Motor neuron (in vitro differentiated cells): ENCODE measurements around the gene NBR1. TPM values are rescaled to one million over a fixed set of nuclear protein-coding genes. Genes with fewer than 3 reads are reported as not detected.
A peak's percentile ranks its signal among the peaks of the same experiment; 100 is the strongest.

Source experiments
- ATAC-seq, 8 experiments: fragments of 200-7000 bp; cut with Tn5 transposase; replicated peaks in 6 of 8; 2 replicates each; pipeline ENCODE4 v1.8.0; 2021; ENCODE audit warnings: mild to moderate bottlenecking in 8 of 8, moderate library complexity in 8 of 8
- H3K27ac ChIP-seq, 2 donors: fragments of 250-450 bp; sonication (Bioruptor Pico); 2 replicates each; pipeline ENCODE4 v1.9.0; 2021; ENCODE audit warnings: antibody characterized with exemption in 2 of 2, mild to moderate bottlenecking in 2 of 2, moderate library complexity in 1 of 2
- H3K4me1 ChIP-seq, 2 donors: fragments of 250-450 bp; sonication (Bioruptor Pico); replicated peaks in 1 of 2; 2 replicates each; pipeline ENCODE4 v1.6.1; 2021; ENCODE audit warnings: antibody characterized with exemption in 2 of 2, mild to moderate bottlenecking in 2 of 2, moderate library complexity in 1 of 2
- H3K4me3 ChIP-seq, 5 donors: fragments of 250-450 bp; sonication (Bioruptor Pico); 2 replicates each; pipeline ENCODE4 v1.9.0; 2021; ENCODE audit warnings: antibody characterized with exemption in 5 of 5, mild to moderate bottlenecking in 5 of 5, moderate library complexity in 4 of 5
- WGBS, 10 experiments: fragments of 450-650 bp; shearing (Covaris generic); methylation state at CpG; one replicate each; pipeline ENCODE4 v1.0.0; 2022; 5-methylcytosine and 5-hydroxymethylcytosine counted together
- in situ Hi-C, 9 experiments: fragments of 400-800 bp; cut with MboI; loops; one replicate each; pipeline ENCODE4 v1.15.0; 2021; ENCODE audit warnings: low sequenced_read_pairs in 9 of 9, low pct_unique_long_range_greater_than_20kb in 2 of 9; ENCODE audit not compliant: unreplicated experiment in 9 of 9
- total RNA-seq, 8 experiments: library from RNA; unstranded; fragments of 300-600 nt; gene quantifications; 2 replicates each; pipeline versions ENCODE4 v1.2.3 to v1.2.4, GENCODE V29; 2022

NBR1 gene
- total RNA-seq, 8 experiments from 2014 or later = 49.7 to 135 (median 72.0) TPM

GRCh38 chr17:43211123-43211479 lies 40.1 kb downstream of the NBR1 start:
- Histone ChIP-seq H3K27ac (no peak overlapping the region), H3K4me1 (no peaks in the 10 kb centered on the region), H3K4me3 (peak overlapping the region in 2 of 5 donors; percentile 14 to 37)
- in situ Hi-C loops = loop anchor here in 2 of 9 experiments (25.0 kb wide), 1 partner anchor 101 kb away; no protein-coding TSS in a partner anchor
- ATAC-seq = no peak
- WGBS, 10 experiments = 17 to 100% (median 44%) methylated on average over 1 to 2 of the region's 2 CpGs; no CpG with 5 or more reads in 2 of the 10 experiments

GRCh38 chr17:43211480-43212402 lies 40.7 kb downstream of the NBR1 start, which contains the start of gene TMEM106A:
Gene TMEM106A, plus strand, starts transcription at chr17:43211875. Its CDS starts 1,167 bp downstream, at chr17:43213042.
- peak; percentile 41 to 90 (median 82) for ATAC-seq
- H3K27ac ChIP-seq = no peak within 1 kb of the TSS
- no peaks in the 10 kb centered on the region for H3K4me1 ChIP-seq
- 0 to 13% (median 7%) methylated on average over 3 to 10 of the region's 54 CpGs; no CpG with 5 or more reads in 1 of the 10 experiments for WGBS, 10 experiments
- peak within 1 kb of the TSS in 2 of 5 donors; percentile 14 to 37 for H3K4me3 ChIP-seq
- in situ Hi-C loops = loop anchor here in 2 of 9 experiments (25.0 kb wide), 1 partner anchor 101 kb away; no protein-coding TSS in a partner anchor

GRCh38 chr17:43212641-43213490 lies 41.9 kb downstream of the NBR1 start:
- no peak overlapping the region for H3K27ac ChIP-seq
- in situ Hi-C loops = loop anchor here in 2 of 9 experiments (25.0 kb wide), 1 partner anchor 99 kb away; no protein-coding TSS in a partner anchor
- 0 to 100% (median 81%) methylated on average over 1 to 7 of the region's 7 CpGs; no CpG with 5 or more reads in 1 of the 10 experiments for WGBS, 10 experiments
- ATAC-seq = no peak
- H3K4me1 ChIP-seq = no peaks in the 10 kb centered on the region
- peak overlapping the region in 1 of 5 donors; percentile 37 for H3K4me3 ChIP-seq

DNA sequence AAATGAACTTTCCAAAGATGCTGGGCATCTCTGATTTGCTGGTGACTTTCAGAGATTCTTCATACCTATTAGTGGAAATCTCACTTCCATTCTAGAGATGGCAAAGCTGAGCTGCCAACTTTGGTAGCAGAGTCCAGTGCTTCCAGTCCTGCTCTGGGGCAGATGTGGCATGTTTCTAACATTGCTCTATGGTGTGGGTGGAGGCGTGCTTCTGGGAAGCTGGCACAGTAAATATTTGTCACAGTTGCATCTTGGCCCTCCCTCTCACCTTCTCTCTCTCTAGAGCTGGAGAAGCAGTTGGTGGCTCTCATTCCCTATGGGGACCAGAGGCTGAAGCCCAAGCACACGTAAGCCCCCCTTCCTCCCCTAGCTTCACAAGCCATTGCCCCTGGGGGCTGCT lies 42.5 kb downstream of the NBR1 start:
- no peaks in the 10 kb centered on the region for H3K4me1 ChIP-seq
- no peak for ATAC-seq
- H3K27ac ChIP-seq = no peak overlapping the region
- no peak overlapping the region for H3K4me3 ChIP-seq
- in situ Hi-C loops = loop anchor here in 2 of 9 experiments (25.0 kb wide), 1 partner anchor 99 kb away; no protein-coding TSS in a partner anchor
- WGBS, 10 experiments = 40 to 100% (median 100%) methylated on average over 1 of the region's 2 CpGs; no CpG with 5 or more reads in 7 of the 10 experiments

- WGBS, 10 experiments = 0 to 100% (median 96%) methylated on average over 1 to 3 of the region's 3 CpGs; no CpG with 5 or more reads in 4 of the 10 experiments
- no peaks in the 10 kb centered on the region for H3K4me1 ChIP-seq
- no peak for ATAC-seq
- in situ Hi-C loops = loop anchor here in 2 of 9 experiments (25.0 kb wide), 1 partner anchor 97 kb away; no protein-coding TSS in a partner anchor
- H3K4me3 ChIP-seq = no peak overlapping the region
- H3K27ac ChIP-seq = no peak overlapping the region
Measured at GRCh38 chr17:43215341-43215740, 44.3 kb downstream of the NBR1 start.

- no peak overlapping the region for H3K27ac ChIP-seq
- WGBS, 10 experiments = 20 to 100% (median 94%) methylated on average over 1 to 4 of the region's 4 CpGs; no CpG with 5 or more reads in 3 of the 10 experiments
- ATAC-seq = no peak
- in situ Hi-C loops = loop anchor here in 2 of 9 experiments (25.0 kb wide), 1 partner anchor 96 kb away; no protein-coding TSS in a partner anchor
- no peak overlapping the region for H3K4me3 ChIP-seq
- no peaks in the 10 kb centered on the region for H3K4me1 ChIP-seq
Measured at GRCh38 chr17:43216369-43216761, 45.4 kb downstream of the NBR1 start.

GRCh38 chr17:43216762-43217613 lies 46.0 kb downstream of the NBR1 start:
- no peaks in the 10 kb centered on the region for H3K4me1 ChIP-seq
- in situ Hi-C loops = loop anchor here in 2 of 9 experiments (25.0 kb wide), 1 partner anchor 95 kb away; no protein-coding TSS in a partner anchor
- no peak overlapping the region for H3K27ac ChIP-seq
- WGBS, 10 experiments = 57 to 100% (median 72%) methylated on average over 1 to 2 of the region's 4 CpGs; no CpG with 5 or more reads in 4 of the 10 experiments
- no peak for ATAC-seq
- no peak overlapping the region for H3K4me3 ChIP-seq

- no peak for ATAC-seq
Measured at GRCh38 chr17:43217614-43218087, 46.6 kb downstream of the NBR1 start.

GRCh38 chr17:43219001-43219400 lies 48.0 kb downstream of the NBR1 start:
- no peak for ATAC-seq
- in situ Hi-C loops = loop anchor here in 2 of 9 experiments (25.0 kb wide), 1 partner anchor 93 kb away; no protein-coding TSS in a partner anchor
- H3K4me3 ChIP-seq = no peak overlapping the region
- 76 to 100% (median 94%) methylated on average over 1 to 2 of the region's 2 CpGs; no CpG with 5 or more reads in 5 of the 10 experiments for WGBS, 10 experiments
- H3K4me1 ChIP-seq = no peaks in the 10 kb centered on the region
- no peak overlapping the region for H3K27ac ChIP-seq

More at GRCh38 chr17:43217614-43218087, 46.6 kb downstream of the NBR1 start:
- 100% methylated on average over 1 to 2 of the region's 2 CpGs; no CpG with 5 or more reads in 8 of the 10 experiments for WGBS, 10 experiments
- no peak overlapping the region for H3K4me3 ChIP-seq
- in situ Hi-C loops = loop anchor here in 2 of 9 experiments (25.0 kb wide), 1 partner anchor 95 kb away; no protein-coding TSS in a partner anchor
- H3K4me1 ChIP-seq = no peaks in the 10 kb centered on the region
- no peak overlapping the region for H3K27ac ChIP-seq

GRCh38 chr17:43219746-43220380 lies 48.8 kb downstream of the NBR1 start:
- Histone ChIP-seq H3K4me1 (no peaks in the 10 kb centered on the region), H3K4me3 (no peak overlapping the region), H3K27ac (no peak overlapping the region)
- WGBS, 10 experiments = 0 to 92% (median 64%) methylated on average over 1 to 5 of the region's 8 CpGs
- in situ Hi-C loops = loop anchor here in 2 of 9 experiments (25.0 kb wide), 1 partner anchor 92 kb away; no protein-coding TSS in a partner anchor
- no peak for ATAC-seq

GRCh38 chr17:43220511-43221125 lies 49.6 kb downstream of the NBR1 start:
- in situ Hi-C loops = loop anchor here in 2 of 9 experiments (25.0 kb wide), 1 partner anchor 92 kb away; no protein-coding TSS in a partner anchor
- no peak for ATAC-seq
- Histone ChIP-seq H3K27ac (no peak overlapping the region), H3K4me3 (no peak overlapping the region), H3K4me1 (no peaks in the 10 kb centered on the region)
- WGBS, 10 experiments = 67 to 100% (median 71%) methylated on average over 1 to 8 of the region's 9 CpGs; no CpG with 5 or more reads in 2 of the 10 experiments
